Heart left ventricle (tissue), 13 donors: ENCODE measurements around the gene SCRN2.

Experiments
- CTCF ChIP-seq, 12 donors: fragments of 200-600 bp; sonication (generic) in 4 of 12; IDR thresholded peaks; one replicate each; pipeline versions ENCODE4 v1.5.0 to v1.8.0; 2018 to 2022; ENCODE audit warnings: antibody characterized with exemption in 12 of 12, mild to moderate bottlenecking in 5 of 12
- POLR2A ChIP-seq, 2 donors: fragments of 450-650 bp; IDR thresholded peaks; one replicate each; pipeline ENCODE4 v1.6.1; 2017; ENCODE audit warnings: antibody characterized with exemption in 2 of 2, mild to moderate bottlenecking in 2 of 2, moderate library complexity in 2 of 2
- donor health status: ischemic (EF 13 %, LVEDD 7.1; RV severe dilation, severe dysfunction).
- donor health status: DM: no; HTN: yes; CAD: no.
- donor health status: DM: no; HTN: no; CAD: no.
- donor health status: ischemic (EF 25% LVEDD 6.9; RV normal size, moderate dysfunction).
- donor health status: ischemic (EF 25% LVEDD 5.7; RV mildly dilated, moderate dysfunction).
- donor health status: ischemic (EF 35%, LVEDD 5.7; RV mildly dilated, moderate dysfunction).
- donor health status: nonischemic (EF 11% LVEDD 7.7; RV severe dilation, severe dysfunction).
- donor health status: DM: yes; HTN: yes; CAD: no.
- donor health status: PGD.
- donor health status: ischemic (EF 29% LVEDD 5.4; RV normal size, mild dysfunction).
- donor health status: nonischemic (EF 23%, LVEDD 6.1; RV moderate dilation, normal function).

- TF ChIP-seq POLR2A (IDR thresholded peaks at IDR 0.05) = no peak
- TF ChIP-seq CTCF (IDR thresholded peaks at IDR 0.05) = no peak
These were observed 36.6 kb downstream of the SCRN2 start for GRCh38 chr17:47804461-47804860.
